ENCODE data around the gene VAT1L.

DNA sequence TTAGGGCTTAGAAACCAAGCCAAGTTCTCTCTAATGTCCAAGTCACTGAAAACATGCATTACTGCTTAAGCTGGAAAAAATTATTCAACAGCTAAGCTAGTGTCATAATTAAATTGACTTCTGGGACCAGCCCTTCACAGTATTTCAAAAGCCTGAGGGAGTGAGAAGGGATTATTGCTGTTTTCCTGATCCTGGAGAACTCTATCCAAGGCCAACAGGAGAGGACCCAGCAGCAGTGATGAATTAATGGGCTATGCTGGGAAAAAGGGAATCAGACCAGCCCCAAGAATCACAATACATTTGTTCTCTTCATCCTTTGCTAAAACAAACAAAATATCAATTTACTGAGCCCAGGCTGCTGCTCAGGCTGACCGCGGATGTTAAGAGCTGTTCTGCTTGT is 199.4 kb downstream of the VAT1L start:
- TF ChIP-seq, protein P1, sequence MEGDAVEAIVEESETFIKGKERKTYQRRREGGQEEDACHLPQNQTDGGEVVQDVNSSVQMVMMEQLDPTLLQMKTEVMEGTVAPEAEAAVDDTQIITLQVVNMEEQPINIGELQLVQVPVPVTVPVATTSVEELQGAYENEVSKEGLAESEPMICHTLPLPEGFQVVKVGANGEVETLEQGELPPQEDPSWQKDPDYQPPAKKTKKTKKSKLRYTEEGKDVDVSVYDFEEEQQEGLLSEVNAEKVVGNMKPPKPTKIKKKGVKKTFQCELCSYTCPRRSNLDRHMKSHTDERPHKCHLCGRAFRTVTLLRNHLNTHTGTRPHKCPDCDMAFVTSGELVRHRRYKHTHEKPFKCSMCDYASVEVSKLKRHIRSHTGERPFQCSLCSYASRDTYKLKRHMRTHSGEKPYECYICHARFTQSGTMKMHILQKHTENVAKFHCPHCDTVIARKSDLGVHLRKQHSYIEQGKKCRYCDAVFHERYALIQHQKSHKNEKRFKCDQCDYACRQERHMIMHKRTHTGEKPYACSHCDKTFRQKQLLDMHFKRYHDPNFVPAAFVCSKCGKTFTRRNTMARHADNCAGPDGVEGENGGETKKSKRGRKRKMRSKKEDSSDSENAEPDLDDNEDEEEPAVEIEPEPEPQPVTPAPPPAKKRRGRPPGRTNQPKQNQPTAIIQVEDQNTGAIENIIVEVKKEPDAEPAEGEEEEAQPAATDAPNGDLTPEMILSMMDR (IDR thresholded peaks at IDR 0.05; ENCODE audit: poor library complexity), result no peak
- TF ChIP-seq EZH2phosphoT487 (IDR thresholded peaks at IDR 0.05; ENCODE audit: low read depth, severe bottlenecking, unreplicated experiment), result no peak
